Measurements from ENCODE around the gene CDH10.

DNA sequence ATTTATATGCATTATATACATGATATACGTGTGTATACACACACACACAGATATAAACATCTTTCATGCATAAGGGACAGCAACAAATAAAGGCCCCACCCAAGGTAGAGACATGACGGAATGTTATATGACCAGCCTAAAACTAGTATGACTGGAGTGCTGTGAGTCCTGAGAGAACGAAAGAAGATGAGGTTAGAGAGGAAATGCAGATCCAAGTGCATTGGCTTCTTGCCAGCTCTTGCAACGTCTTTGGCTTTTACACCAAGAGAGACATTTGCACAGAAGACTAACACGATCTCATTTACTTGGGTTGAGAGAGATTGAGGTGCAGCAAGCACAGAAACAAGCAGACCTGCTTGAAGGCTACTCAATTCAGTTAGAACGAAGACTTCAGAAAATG lies 23.0 kb downstream of the CDH10 start:
- TF ChIP-seq CTCF (IDR thresholded peaks at IDR 0.05; ENCODE audit: low read length) (no peak), EZH2 (IDR thresholded peaks at IDR 0.05; ENCODE audit: borderline replicate concordance, low read length) (no peak)

Measured in OCI-LY1 (cell line).